ENCODE data around the gene AMER3. TPM values are rescaled to one million over a fixed set of nuclear protein-coding genes. Genes with fewer than 3 reads are reported as not detected.

The AMER3 gene
- total RNA-seq, 1 experiment from 2014 or later, result not detected

DNA sequence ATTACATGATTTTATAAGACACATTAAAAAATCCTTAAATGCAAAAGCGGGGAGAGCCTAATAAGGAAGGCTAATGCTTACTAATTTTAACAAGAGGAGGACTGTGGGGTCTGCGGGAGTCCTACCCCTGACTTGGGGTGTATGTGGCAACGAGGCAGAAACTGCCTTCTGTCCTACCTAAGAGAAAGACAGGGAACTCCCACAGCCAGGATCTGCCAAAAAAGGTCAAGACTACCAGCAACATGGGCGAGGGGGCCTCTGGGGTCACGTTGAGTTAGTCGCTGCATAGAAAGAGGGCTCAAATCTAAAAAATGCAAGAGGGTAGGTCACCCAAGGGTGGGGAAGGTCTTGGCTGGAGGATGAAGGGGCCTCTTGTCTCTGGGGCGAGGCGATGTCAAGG is 529 bp upstream of the AMER3 start:
- no peak for DNase-seq (ENCODE audit: low read depth)

DNA sequence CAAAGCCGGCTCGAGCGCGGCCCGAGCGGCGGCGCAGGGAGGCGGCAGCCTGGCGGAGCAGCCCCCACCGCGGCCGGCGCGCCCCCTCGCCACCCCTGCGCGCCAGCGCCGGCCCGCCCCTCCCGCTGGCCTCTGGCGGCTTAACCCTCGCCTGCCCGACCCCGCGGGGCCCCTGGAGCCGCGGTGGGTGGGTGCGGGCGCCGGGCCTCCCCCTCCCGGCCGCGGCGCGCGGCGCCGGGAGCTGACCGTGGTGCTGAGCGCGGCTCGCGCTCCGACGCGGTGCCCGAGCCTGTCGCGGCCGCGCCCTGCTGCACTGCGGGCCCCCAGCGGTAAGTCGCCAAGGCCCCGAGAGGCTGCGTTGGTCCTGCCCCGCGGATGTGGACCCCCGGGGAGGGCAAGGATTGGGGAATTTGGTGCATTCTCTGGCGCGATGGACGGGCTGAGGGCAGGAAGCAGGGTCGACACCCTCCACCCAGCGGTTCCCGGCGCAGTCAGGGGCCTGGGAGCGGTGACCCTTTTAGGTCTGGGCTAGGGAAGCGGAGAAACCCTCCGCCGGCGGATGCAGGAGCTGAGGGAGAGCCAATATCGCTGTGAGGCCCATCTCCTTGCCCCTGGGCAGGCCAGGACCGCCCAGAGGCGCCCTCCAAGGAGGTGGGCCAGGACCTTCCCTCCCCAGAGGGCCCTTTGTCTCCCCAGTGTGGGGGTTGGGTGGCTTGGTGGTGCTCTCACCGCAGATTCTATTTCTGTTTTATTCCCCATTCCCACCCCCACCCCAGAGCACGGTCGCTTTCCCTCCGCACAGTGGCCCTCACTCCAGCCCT is 923 bp downstream of the AMER3 start:
- no peak for DNase-seq (ENCODE audit: low read depth)

GRCh38 chr2:130756874-130757668 is 1.7 kb downstream of the AMER3 start:
- DNase-seq (ENCODE audit: low read depth), result no peak

GRCh38 chr2:130759906-130760753 is 4.8 kb downstream of the AMER3 start:
- peak; percentile 32 for DNase-seq (ENCODE audit: low read depth)

- no peak for DNase-seq (ENCODE audit: low read depth)
Measured at GRCh38 chr2:130760754-130761751, 5.7 kb downstream of the AMER3 start.

GRCh38 chr2:130762031-130762909 is 6.9 kb downstream of the AMER3 start:
- DNase-seq (ENCODE audit: low read depth), result no peak

- DNase-seq (ENCODE audit: low read depth), result no peak
Measured at GRCh38 chr2:130762910-130763385, 7.6 kb downstream of the AMER3 start.

DNA sequence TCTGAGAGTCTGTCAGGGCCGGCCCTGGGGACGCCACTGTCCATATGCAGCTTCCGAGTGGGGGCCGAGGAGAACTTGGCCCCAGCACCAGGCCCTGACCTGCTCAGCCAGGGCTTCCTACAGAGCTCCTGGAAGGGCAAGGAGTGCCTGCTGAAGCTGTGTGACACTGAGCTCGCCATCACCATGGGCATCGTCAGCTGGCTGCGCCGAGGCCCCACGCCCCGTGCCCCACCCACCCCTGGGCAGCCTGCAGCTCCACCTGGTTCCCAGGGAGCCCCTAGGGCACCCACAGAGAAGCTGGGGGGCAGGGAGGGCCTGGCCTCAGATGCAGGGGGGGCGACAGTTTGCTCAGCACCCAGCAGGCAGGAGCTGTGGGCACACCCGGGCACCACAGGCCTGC is 8.1 kb downstream of the AMER3 start:
- DNase-seq (ENCODE audit: low read depth), result no peak

GRCh38 chr2:130764035-130764820 is 8.9 kb downstream of the AMER3 start:
- no peak for DNase-seq (ENCODE audit: low read depth)

- DNase-seq (ENCODE audit: low read depth), result no peak
Measured at GRCh38 chr2:130764821-130765115, 9.4 kb downstream of the AMER3 start.

GRCh38 chr2:130765464-130765863 is 10.1 kb downstream of the AMER3 start:
- no peak for DNase-seq (ENCODE audit: low read depth)

GRCh38 chr2:130766037-130766436 is 10.7 kb downstream of the AMER3 start:
- no peak for DNase-seq (ENCODE audit: low read depth)

DNA sequence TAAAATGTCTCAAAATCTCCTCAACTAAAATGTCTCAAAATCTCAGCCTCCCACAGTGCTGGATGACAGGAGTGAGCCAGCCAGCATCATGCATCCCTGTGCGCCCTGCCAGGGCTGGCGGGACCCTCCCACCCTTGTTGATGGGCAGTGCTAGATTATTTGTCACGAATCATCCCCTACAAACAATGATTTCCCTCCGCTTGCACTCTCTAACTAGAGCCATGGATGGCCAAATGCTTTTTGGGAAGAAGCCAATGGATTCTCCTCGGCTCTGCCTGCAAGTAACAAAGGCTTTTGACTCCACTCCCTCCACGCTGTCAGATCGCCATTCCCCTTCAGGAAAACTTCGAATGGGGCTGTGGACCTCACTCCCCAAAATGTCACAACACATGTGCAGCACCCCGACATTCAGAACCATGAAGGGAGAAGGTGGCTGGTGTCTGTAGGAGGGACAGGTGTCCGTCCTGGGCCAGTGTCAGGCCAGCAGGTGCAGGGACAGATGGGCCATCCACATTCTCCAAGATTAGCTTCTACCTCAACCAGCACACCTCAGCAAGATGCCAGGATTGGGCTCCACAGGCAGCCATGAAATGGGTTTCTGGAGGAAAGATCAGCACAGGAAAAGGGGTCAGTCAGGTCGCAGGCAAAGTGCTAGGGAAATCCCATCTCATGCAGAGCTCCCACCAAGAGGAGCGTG is 11.5 kb downstream of the AMER3 start:
- DNase-seq (ENCODE audit: low read depth), result no peak

DNA sequence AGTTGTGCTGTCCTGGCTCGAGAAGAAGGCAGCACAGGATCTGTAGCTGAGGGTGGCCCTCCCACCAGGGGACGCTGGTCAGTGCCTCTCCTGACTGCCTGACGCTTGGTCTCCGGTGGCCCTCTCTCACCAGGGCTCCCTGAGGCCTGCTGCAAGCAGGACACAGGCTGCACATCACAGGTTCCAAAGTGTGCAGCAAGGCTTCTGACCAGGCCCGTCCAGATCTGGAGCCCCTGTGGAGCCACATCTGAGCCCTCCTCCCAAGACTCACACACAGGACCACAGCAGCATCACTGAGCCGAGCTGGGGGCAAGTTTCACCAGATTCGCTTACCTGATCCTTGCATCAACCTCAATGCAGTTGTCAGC is 12.1 kb downstream of the AMER3 start:
- no peak for DNase-seq (ENCODE audit: low read depth)

- DNase-seq (ENCODE audit: low read depth), result no peak
Measured at GRCh38 chr2:130768191-130768855, 13.0 kb downstream of the AMER3 start.

GRCh38 chr2:130769343-130769907 is 14.1 kb downstream of the AMER3 start:
- DNase-seq (ENCODE audit: low read depth), result no peak

- DNase-seq (ENCODE audit: low read depth), result no peak
Measured at GRCh38 chr2:130776550-130776949, 21.2 kb downstream of the AMER3 start.

Measured in HT1080 (cell line).